ENCODE data around the gene OTOGL.
"Not testable (repeated sequence)": the region's sequence is repeated elsewhere in the genome, so short reads cannot be mapped to it uniquely, and the experiment has no call there.

Gene OTOGL

GRCh38 chr12:80121661-80122060 lies 22.3 kb downstream of the OTOGL start:
- DNase-seq = no peak

GRCh38 chr12:80129895-80130530 lies 30.7 kb downstream of the OTOGL start:
- DNase-seq = no peak

- DNase-seq = no peak
Observed at GRCh38 chr12:80135624-80136023, 36.3 kb downstream of the OTOGL start.

GRCh38 chr12:80140005-80140404 lies 40.7 kb downstream of the OTOGL start:
- no peak for DNase-seq

- DNase-seq = no peak
Observed at GRCh38 chr12:80142640-80143039, 43.3 kb downstream of the OTOGL start.

GRCh38 chr12:80143537-80143936 lies 44.2 kb downstream of the OTOGL start:
- no peak for DNase-seq

- not testable (repeated sequence) for DNase-seq
Observed at GRCh38 chr12:80149547-80150313, 50.4 kb downstream of the OTOGL start.

- DNase-seq = no peak
Observed at GRCh38 chr12:80151131-80151530, 51.8 kb downstream of the OTOGL start.

- DNase-seq = no peak
Observed at GRCh38 chr12:80154261-80154660, 54.9 kb downstream of the OTOGL start.

- no peak for DNase-seq
Observed at GRCh38 chr12:80156306-80156705, 57.0 kb downstream of the OTOGL start.

GRCh38 chr12:80157645-80158044 lies 58.3 kb downstream of the OTOGL start:
- DNase-seq = no peak

GRCh38 chr12:80161612-80162011 lies 62.3 kb downstream of the OTOGL start:
- DNase-seq = no peak

- DNase-seq = no peak
Observed at GRCh38 chr12:80162177-80162576, 62.8 kb downstream of the OTOGL start.

- DNase-seq = no peak
Observed at GRCh38 chr12:80165746-80166145, 66.4 kb downstream of the OTOGL start.

GRCh38 chr12:80166751-80167150 lies 67.4 kb downstream of the OTOGL start:
- no peak for DNase-seq

- DNase-seq = no peak
Observed at GRCh38 chr12:80168936-80169335, 69.6 kb downstream of the OTOGL start.

GRCh38 chr12:80170915-80171314 lies 71.6 kb downstream of the OTOGL start:
- no peak for DNase-seq

- no peak for DNase-seq
Observed at GRCh38 chr12:80173083-80173864, 73.9 kb downstream of the OTOGL start.

GRCh38 chr12:80175307-80175930 lies 76.1 kb downstream of the OTOGL start:
- no peak for DNase-seq

GRCh38 chr12:80176706-80177105 lies 77.4 kb downstream of the OTOGL start:
- no peak for DNase-seq

GRCh38 chr12:80178846-80179245 lies 79.5 kb downstream of the OTOGL start:
- DNase-seq = no peak

GRCh38 chr12:80183939-80184338 lies 84.6 kb downstream of the OTOGL start:
- no peak for DNase-seq

GRCh38 chr12:80184926-80185325 lies 85.6 kb downstream of the OTOGL start:
- no peak for DNase-seq
